Left hindlimb (tissue), 1 donor: ENCODE results near the gene PRRG2.

Experiments used
- DNase-seq: peaks from one replicate; pipeline ENCODE4 v3.0.0-alpha.2; 2018

Gene PRRG2

GRCh38 chr19:49590071-49590970, 9.2 kb downstream of the PRRG2 start:
- DNase-seq = peak; percentile 96

DNA sequence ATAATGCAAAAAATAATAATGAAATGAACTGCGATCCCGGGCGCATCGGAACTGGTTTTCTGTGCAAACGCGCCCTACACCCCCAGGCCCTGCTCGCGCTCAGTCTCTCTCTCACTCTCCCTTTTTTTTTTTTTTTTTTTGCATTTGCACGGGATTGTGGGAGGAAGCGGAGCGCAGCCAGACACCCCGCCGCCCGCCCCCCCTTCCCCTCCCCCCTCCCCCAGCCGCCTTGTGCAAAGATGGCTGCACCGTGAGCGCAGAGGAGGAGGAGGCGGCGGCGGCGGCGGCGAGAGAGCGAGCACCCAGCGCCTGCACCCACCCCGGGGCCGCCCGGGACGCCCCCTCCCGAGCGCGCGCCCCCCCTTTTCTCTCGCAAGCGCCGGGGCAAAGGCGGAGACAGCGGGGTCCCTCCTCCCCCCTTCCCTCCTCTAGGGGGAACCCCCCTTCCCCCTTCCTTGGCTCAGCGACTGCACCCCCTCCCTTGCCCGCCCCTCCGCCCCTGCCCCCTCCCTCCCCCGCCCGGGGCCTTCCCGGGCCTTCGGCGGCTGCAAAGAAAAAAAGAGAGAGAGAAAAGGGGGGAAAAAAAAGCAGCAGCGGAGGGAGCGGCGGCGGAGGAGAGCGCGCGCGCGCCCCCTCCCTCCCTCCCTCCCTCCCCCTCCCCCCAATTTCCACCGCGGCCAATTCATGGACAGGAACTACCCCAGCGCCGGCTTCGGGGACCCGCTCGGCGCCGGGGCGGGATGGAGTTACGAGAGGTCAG, 10.0 kb downstream of the PRRG2 start, which contains the start of gene PRR12:
Gene PRR12 (plus strand): TSS at position 212 of the 760 bp plus-strand sequence. CDS start 473 bp downstream, at position 685.
- peak; percentile 92 for DNase-seq

DNA sequence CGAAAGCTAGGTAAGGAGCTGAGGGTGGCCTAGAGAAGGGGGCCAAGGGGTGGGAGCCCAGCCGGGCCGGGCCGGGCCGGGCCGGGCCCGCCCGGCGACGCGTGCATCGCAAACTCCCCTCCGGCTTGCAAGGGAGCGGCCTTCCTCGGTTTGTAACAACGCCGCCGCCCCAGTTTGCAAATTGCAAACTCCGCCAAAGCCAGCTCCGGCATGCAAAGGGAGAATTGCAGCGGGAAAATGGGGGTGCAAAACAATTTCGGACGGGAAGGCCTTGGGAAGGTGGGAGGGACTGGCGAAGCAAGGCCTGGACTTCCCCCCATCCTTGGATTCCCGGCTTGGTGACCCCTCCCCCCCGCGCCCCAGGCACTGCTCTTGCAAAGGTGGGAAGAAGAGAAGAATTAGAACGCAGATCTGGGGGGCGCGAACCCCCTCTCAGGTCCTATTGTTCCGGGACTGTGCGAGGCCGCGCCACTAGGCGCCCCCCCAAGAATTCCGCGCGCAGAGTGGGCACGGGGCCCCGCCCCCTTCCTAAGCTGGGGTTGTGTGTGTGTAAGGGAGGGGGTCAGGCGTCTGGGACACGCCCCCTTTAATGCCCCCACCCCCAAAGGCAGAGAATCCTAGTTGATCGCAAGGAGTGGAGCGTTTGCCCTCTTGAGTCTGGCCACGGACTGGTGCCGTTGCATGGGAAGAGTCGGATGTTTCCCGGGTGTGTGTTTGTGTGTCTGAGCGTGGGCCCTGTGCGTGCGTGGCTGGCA, 10.8 kb downstream of the PRRG2 start:
- peak; percentile 72 for DNase-seq

GRCh38 chr19:49592486-49593232, 11.5 kb downstream of the PRRG2 start:
- peak; percentile 46 for DNase-seq

- peak; percentile 94 for DNase-seq
Measured at GRCh38 chr19:49593233-49594113, 12.4 kb downstream of the PRRG2 start.

- DNase-seq = no peak
Measured at GRCh38 chr19:49594157-49594992, 13.3 kb downstream of the PRRG2 start.

- DNase-seq = no peak
Measured at GRCh38 chr19:49594993-49595818, 14.1 kb downstream of the PRRG2 start.

- DNase-seq = no peak
Measured at GRCh38 chr19:49595819-49596404, 14.8 kb downstream of the PRRG2 start.

GRCh38 chr19:49596407-49596806, 15.3 kb downstream of the PRRG2 start:
- DNase-seq = no peak

DNA sequence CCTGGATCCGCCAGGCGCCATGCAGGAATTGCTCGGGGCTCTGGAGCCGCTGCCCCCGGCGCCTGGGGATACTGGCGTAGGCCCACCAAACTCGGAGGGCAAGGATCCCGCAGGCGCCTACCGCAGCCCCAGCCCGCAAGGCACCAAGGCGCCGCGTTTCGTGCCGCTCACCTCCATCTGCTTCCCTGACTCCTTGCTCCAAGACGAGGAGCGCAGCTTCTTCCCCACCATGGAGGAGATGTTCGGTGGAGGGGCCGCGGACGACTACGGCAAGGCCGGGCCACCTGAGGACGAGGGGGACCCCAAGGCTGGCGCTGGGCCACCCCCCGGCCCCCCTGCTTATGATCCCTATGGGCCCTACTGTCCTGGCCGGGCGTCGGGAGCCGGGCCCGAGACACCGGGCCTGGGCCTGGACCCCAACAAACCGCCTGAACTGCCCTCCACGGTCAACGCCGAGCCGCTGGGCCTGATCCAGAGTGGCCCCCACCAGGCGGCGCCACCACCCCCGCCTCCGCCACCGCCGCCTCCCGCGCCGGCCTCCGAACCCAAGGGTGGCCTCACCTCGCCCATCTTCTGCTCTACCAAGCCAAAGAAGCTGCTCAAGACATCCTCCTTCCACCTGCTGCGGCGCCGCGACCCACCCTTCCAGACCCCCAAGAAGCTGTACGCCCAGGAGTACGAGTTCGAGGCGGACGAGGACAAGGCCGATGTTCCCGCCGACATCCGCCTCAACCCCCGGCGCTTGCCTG, 16.0 kb downstream of the PRRG2 start:
- no peak for DNase-seq

GRCh38 chr19:49597703-49597974, 16.5 kb downstream of the PRRG2 start:
- DNase-seq = no peak

GRCh38 chr19:49599378-49600295, 18.5 kb downstream of the PRRG2 start:
- no peak for DNase-seq

DNA sequence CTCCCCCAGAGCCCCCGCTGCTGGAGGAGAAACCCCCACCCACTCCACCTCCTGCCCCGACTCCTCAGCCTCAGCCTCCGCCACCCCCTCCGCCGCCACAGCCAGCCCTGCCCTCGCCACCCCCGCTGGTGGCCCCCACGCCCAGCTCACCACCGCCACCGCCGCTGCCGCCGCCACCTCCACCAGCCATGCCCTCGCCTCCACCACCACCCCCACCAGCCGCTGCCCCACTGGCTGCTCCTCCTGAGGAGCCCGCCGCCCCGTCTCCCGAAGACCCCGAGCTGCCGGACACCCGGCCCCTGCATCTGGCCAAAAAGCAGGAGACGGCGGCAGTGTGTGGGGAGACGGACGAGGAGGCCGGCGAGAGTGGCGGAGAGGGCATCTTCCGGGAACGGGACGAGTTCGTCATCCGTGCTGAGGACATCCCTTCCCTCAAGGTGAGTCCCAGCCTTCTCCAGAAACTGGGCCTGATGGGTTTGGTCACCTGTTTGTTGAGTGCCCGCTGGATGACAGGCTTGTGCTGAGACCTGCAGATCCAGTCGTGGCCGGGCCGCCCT, 20.4 kb downstream of the PRRG2 start:
- no peak for DNase-seq

GRCh38 chr19:49602806-49603205, 21.7 kb downstream of the PRRG2 start:
- no peak for DNase-seq

DNA sequence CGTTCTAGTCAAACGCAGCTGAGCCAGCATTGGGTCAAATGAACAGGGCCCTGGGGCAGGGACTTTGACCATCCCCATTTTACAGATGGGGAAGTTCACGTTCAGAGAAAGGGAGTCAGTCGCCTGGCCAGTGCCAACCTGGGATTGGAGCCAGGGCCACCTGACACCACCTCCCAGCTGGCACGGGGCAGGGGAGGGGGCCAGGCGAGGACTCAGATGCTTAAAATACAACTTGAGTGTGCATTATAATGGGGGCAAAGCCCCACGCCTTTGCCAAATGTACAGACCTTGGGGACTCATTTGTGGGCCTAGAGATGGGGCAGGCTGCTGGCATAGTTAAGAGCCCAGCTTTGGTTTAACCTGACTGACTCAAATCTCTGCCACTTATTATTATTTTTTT, 24.5 kb downstream of the PRRG2 start:
- DNase-seq = no peak

- DNase-seq = no peak
Measured at GRCh38 chr19:49609499-49610092, 28.5 kb downstream of the PRRG2 start.

- no peak for DNase-seq
Measured at GRCh38 chr19:49613374-49613773, 32.3 kb downstream of the PRRG2 start.
